Measurements from ENCODE around the gene MESP2.

DNA sequence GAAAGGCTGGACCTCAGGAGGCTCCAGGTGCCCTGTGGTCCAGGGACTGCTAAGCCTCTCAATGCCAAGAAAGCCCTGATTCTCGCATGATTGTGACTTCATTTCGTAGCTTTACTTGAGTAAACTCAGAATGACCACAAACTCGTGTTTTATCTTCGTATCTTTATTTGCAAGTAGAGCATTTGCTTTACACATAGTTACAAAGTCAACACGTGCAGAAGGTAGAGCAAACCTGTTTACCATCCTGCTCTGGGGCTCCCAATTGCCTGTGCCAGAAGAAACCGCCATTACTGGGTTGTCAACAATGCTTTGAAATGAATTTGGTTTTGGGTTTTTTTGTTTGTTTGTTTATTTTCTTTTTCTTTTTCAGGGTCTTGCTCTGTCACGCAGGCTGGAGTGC lies 19.2 kb upstream of the MESP2 start:
- TF ChIP-seq, protein P1, sequence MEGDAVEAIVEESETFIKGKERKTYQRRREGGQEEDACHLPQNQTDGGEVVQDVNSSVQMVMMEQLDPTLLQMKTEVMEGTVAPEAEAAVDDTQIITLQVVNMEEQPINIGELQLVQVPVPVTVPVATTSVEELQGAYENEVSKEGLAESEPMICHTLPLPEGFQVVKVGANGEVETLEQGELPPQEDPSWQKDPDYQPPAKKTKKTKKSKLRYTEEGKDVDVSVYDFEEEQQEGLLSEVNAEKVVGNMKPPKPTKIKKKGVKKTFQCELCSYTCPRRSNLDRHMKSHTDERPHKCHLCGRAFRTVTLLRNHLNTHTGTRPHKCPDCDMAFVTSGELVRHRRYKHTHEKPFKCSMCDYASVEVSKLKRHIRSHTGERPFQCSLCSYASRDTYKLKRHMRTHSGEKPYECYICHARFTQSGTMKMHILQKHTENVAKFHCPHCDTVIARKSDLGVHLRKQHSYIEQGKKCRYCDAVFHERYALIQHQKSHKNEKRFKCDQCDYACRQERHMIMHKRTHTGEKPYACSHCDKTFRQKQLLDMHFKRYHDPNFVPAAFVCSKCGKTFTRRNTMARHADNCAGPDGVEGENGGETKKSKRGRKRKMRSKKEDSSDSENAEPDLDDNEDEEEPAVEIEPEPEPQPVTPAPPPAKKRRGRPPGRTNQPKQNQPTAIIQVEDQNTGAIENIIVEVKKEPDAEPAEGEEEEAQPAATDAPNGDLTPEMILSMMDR (conservative IDR thresholded peaks at IDR 0.05 in 1 of 2, IDR thresholded peaks at IDR 0.05 in 1 of 2; ENCODE audit: extremely low read depth in 1 of 2, insufficient read depth in 1 of 2, low read depth in 1 of 2, low read length in 2 of 2), result no peak
- no peak for TF ChIP-seq EZH2 (IDR thresholded peaks at IDR 0.05; ENCODE audit: borderline replicate concordance, low read length)
